Esophagus muscularis mucosa (tissue), 4 donors: Measurements from ENCODE around the gene HNRNPF.

ENCODE experiments used
- EP300 ChIP-seq: sonication (generic); formaldehyde crosslinking; IDR thresholded peaks from one replicate; pipeline ENCODE4 v1.6.1; 2017; ENCODE audit warnings: antibody characterized with exemption
- POLR2A ChIP-seq: fragments of 450-650 bp; IDR thresholded peaks from one replicate; pipeline ENCODE4 v1.6.1; 2017; ENCODE audit warnings: antibody characterized with exemption, moderate library complexity, mild to moderate bottlenecking, low read depth
- POLR2AphosphoS5 ChIP-seq, 2 donors: sonication (generic); formaldehyde crosslinking; IDR thresholded peaks; one replicate each; pipeline ENCODE4 v1.6.1; 2017; ENCODE audit warnings: antibody characterized with exemption in 2 of 2
- TF ChIP-seq, protein P1 (sequence below), 3 experiments: fragments of 200-600 bp in 2 of 3; fragments of 450-650 bp in 1 of 3; sonication (generic) in 2 of 3; IDR thresholded peaks; one replicate each; pipeline ENCODE4 v1.5.1; 2017 to 2019; ENCODE audit warnings: antibody characterized with exemption in 3 of 3, mild to moderate bottlenecking in 2 of 3, moderate library complexity in 1 of 3

DNA sequence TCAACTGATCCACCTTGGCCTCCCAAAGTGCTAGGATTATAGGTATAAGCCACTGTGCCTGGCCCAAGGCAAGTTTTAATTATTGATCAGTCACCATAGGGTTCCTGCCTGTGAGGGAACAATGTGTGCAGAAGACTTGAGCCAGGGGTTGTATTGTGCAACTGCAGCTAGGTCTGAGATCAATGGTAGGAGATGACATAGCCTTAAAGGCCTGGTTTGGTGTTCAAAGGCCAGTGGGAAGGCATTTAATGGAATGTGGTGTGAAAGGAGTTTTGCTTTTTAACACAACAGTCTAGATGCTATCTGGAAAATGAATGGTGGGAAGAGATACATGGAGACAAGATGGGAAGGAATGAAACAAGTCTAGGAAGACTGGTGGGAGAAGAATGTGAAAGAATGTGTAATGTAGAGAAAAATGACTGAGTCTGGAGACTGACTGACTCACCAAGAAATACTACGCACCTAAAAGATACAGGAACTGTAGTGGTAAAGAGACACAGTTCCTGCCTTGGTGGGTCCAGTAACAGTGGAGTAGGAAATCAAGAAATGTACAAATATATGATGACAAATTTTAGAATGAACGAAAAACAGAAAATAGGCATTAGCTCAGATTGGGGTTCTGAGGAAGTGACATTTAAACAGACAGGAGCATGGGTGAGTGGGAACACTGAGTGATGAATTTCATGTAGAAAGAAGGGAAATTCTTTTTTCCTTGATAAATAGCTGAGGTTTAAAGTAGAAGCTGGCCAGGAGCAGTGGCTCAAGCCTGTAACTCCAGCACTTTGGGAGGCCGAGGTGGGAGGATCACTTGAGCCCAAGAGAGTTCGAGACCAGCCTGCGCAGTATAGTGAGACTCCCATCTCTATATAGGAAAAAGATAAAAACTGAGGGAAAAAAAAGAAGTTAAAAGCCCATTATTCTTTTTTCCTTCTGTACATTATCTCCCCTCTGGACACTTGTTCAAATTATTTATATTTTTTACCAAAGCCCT, 9.4 kb downstream of the HNRNPF start:
- TF ChIP-seq, protein P1, sequence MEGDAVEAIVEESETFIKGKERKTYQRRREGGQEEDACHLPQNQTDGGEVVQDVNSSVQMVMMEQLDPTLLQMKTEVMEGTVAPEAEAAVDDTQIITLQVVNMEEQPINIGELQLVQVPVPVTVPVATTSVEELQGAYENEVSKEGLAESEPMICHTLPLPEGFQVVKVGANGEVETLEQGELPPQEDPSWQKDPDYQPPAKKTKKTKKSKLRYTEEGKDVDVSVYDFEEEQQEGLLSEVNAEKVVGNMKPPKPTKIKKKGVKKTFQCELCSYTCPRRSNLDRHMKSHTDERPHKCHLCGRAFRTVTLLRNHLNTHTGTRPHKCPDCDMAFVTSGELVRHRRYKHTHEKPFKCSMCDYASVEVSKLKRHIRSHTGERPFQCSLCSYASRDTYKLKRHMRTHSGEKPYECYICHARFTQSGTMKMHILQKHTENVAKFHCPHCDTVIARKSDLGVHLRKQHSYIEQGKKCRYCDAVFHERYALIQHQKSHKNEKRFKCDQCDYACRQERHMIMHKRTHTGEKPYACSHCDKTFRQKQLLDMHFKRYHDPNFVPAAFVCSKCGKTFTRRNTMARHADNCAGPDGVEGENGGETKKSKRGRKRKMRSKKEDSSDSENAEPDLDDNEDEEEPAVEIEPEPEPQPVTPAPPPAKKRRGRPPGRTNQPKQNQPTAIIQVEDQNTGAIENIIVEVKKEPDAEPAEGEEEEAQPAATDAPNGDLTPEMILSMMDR (IDR thresholded peaks at IDR 0.05) = no peak
- TF ChIP-seq POLR2AphosphoS5 (IDR thresholded peaks at IDR 0.05) (no peak), POLR2A (no peak), EP300 (no peak)
